HG03442 (cell line): ENCODE data around the gene MT1E.
"Not testable (repeated sequence)": the region's sequence is repeated elsewhere in the genome, so short reads cannot be mapped to it uniquely, and the experiment has no call there.

Experiments used
- ATAC-seq: cut with Tn5 transposase; IDR thresholded peaks from one replicate; pipeline ENCODE4 v1.9.1; 2021; ENCODE audit warnings: mild to moderate bottlenecking, moderate library complexity; ENCODE audit not compliant: unreplicated experiment

Gene MT1E

DNA sequence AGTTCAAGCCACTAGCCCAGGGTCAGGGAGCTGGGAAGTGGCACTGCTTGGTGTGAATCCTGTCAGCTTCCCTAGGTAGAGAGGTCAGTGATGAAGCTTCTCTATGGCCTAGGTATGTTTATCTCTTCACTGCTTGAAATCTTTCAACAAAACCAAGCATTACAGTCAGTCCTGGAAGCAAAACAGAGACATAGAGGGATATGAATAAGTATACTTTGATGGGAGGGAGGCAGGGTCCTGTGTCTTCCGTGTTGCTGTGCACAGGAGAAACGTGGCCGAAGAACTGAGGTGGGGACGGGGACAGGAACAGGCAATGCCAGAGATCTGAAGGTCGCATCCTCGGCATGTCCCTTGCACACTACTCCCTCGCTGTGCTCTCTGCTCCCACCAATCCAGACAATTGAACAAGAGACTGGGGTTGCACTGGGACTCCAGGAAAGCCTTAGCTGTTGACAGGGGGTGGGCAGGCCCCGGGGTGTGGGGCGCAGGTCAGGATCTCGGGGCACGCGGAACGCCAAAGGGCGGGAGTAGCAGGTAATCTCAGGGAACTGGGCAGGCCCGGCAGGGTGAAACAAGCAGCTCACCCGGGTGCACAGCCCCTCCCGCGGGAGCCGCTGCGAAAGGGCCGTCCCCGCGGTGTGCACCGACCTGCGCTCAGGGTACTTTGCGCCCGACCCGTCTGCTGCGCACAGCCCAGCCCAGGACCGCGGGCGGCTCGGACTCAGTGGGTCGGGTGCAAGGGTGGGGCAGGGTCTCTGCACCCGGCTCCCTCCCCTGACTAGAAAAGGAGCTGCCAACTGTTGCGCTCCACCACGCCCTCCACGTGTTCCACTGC lies 43.6 kb downstream of the MT1E start, which contains the start of gene MT1H:
Gene MT1H (plus strand): TSS at position 810 of the 835 bp plus-strand sequence. CDS start 71 bp downstream, outside the sequence.
- ATAC-seq = no peak

DNA sequence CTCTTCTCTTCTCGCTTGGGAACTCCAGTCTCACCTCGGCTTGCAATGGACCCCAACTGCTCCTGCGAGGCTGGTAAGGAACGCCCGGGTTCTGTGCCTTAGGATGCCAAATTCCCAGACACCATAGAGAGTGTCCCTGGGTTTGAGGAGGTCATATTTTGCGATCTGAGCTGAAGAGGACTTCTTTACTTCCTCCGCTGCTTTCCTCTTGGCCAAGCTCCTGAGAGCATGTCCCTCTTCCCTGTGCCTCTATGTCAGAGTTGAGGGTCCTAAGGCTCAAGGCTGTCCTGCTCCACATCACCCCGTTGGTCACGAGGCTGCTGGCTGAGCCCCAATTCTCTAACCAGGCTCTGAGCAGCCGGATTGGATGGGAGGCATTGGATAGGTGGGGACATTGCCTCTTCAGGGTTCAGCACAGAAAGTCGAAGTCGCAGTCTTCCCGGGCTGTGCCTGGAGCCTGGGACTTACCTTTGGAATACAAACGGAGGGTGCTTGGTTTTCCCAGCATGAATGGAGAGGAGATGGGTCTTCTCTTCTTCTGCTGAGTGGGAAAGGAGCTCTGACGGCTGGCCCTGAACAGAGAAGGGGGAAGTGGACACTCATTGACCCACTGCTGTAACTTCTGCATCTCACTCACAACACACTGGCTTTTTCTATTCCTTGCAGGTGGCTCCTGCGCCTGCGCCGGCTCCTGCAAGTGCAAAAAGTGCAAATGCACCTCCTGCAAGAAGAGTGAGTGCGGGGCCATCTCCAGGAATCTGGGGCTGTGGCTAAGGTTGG lies 44.4 kb downstream of the MT1E start:
- no peak for ATAC-seq

DNA sequence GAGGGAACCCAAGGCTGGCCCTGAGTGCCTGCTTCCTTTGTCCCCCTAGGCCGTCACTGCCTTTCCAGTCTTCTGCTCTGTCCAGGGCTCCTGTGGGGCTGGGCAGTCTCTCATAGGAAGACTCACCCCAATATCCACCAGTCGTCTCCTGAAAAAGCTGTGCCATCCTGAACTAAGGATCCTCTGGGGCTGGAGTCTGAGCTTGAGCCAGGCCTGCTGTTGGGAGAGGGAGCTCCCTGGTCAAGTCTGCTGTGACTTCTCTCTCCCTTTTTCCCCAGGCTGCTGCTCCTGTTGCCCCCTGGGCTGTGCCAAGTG lies 45.0 kb downstream of the MT1E start:
- ATAC-seq = no peak

DNA sequence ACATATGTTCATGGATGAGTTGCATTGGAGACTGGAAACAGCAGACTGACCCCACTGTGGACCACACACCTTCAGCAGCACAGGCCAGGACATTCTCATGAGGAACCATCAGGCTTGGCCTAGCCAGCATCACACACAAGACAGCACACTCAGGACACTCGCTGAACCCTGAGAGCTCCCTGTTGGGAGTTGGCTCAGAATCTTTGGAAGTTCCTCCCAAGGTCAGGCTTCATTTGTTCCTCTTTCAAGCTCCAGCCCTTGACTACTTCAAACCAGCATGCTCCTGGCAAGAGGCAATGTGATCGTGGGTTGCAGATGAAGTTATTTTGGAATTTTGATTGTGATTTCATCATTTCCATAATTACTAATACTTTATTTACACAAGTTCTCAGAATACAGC lies 46.1 kb downstream of the MT1E start:
- ATAC-seq = not testable (repeated sequence)

DNA sequence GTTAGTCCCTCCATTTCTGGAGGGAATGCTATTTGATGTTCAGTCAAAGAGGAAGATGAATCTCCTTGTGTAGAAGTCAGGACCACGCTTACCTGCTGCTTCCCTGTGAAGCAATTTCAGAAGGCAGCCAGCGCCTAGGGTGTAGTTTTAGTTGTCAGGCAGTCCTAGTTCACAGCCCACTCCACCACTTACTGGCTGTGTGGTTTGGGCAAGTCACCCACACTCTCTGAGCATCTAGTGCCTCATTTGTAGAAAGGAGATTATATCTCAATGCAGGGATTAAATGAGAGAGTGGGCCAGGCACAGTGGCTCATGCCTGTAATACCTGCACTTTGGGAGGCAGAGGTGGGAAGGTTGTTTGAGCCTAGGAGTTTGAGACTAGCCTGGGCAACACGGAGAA lies 46.6 kb downstream of the MT1E start:
- ATAC-seq = not testable (repeated sequence)

DNA sequence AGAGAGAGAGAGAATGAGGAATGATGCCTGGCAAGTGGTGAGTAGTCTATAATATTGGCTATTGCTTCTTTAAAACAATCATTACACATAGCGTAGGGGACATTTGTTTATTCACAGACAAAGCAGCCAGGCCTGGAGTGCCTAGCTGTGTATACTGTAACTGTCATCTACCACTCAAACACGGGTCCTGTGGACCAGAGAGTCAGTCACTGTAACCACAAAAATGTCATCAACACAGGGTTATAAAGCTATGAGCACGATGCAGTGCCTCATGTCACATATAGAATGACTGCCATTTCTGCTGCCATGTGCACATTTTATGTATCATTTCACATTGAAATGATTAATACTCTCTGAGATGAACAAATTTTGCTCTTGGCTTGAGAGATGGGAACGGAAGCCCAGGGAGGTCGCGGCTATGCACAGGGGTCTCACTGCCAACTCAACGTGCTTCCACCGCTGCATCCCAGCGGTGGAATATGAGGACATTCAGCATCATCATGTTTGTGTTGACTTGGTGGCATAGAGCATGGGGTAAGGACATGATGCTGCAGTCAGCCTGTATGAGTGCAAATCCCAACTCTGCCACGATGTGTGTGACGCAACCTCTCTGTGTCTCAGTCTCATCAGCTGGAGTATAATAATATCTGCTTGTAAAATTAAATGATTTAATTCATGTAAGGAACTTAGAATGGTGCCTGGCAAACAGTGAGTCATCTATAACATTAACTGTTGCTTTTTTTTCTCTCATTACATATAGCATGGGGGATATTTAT lies 47.4 kb downstream of the MT1E start:
- no peak for ATAC-seq

DNA sequence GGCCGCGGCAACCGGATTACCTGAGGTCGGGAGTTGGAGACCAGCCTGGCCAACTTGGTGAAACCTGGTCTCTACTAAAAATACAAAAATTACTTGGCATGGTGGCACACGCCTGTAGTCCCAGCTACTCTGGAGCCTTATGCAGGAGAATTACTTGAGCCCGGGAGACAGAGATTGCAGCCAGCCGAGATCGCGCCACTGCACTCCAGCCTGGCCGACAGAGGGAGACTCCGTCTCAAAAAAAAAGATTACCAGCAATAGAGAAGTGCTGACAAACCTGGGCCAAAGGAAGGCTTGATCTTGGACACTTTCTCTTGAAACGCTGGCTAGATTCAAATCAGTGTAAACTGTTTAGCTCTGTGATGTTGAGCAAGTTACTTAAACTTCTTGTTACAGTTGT lies 48.3 kb downstream of the MT1E start:
- ATAC-seq = no peak

DNA sequence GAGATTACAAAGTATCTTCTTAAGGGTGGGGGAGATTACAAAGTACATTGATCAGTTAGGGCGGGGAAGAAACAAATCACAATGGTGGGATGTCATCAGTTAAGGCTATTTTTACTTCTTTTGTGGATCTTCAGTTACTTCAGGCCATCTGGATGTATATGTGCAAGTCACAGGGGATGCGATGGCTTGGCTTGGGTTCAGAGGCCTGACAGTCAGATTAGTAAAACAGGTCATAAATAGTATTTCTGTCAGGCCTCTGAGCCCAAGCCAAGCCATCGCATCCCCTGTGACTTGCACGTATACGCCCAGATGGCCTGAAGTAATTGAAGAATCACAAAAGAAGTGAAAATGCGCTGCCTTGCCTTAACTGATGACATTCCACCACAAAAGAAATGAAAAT lies 49.0 kb downstream of the MT1E start:
- not testable (repeated sequence) for ATAC-seq

DNA sequence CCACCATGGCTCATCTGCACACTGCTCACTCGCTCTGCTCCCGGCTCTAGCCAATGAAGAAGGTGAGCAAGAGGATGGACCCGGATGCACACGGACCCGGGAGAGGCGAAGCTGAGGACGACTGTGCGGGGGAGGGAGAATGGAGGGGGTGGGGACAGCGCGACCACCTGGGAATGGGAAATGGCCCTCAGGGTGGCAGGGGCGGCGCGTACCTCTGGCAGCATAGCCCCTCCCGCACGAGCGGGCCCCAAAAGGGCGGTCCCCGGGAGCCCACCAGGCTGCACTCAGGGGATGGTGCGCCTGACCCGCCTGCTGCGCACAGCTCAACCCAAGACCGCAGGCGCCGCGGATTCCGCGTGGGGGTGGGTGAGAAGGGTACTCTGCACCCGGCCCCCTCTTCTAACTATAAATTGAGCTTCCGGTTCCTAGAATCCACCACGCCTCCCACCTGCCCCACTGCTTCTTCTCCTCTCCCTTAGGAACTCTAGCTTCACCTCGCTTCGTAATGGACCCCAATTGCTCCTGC lies 50.2 kb downstream of the MT1E start:
- no peak for ATAC-seq
